MCF 10A (cell line): ENCODE measurements around the gene TMEM151B. TPM values are rescaled to one million over a fixed set of nuclear protein-coding genes. Genes with fewer than 3 reads are reported as not detected.

Source experiments
- BruUV-seq: library from RNA; stranded (reverse); fragments of 400-500 nt; replicated peaks from 2 replicates; lab custom pipeline; 2021; lab: Mats Ljungman, UMichigan
- CTCF ChIA-PET: fragments of 300-600 bp; sonication (Branson Sonifier 250); formaldehyde crosslinking; extraction: SDS; loops from one replicate; lab custom pipeline; 2021; ENCODE audit warnings: antibody characterized with exemption, inconsistent platforms; lab: Yijun Ruan, JAX
- POLR2A ChIA-PET: fragments of 300-600, 350-650 bp; sonication (Branson Sonifier 250); formaldehyde crosslinking; extraction: SDS; loops from one replicate; lab custom pipeline; 2020; ENCODE audit warnings: antibody characterized with exemption, inconsistent platforms; lab: Yijun Ruan, JAX
- DNase-seq: peaks from one replicate; pipeline ENCODE4 v3.0.0-alpha.2; 2018; ENCODE audit not compliant: unreplicated experiment
- H3K27ac Mint-ChIP-seq: one replicate; pipeline ENCODE4 v1.8.0; 2022; ENCODE audit warnings: mild to moderate bottlenecking, low read depth, mixed read lengths; ENCODE audit not compliant: unreplicated experiment
- H3K27me3 Mint-ChIP-seq: one replicate; pipeline ENCODE4 v1.8.0; 2022; ENCODE audit warnings: mixed read lengths; ENCODE audit not compliant: insufficient read depth, unreplicated experiment
- H3K36me3 Mint-ChIP-seq: one replicate; pipeline ENCODE4 v1.8.0; 2022; ENCODE audit warnings: mild to moderate bottlenecking, moderate library complexity, mixed read lengths; ENCODE audit not compliant: insufficient read depth, unreplicated experiment
- H3K4me1 Mint-ChIP-seq: one replicate; pipeline ENCODE4 v1.8.0; 2022; ENCODE audit warnings: mixed read lengths; ENCODE audit not compliant: insufficient read depth, unreplicated experiment
- H3K4me3 Mint-ChIP-seq: one replicate; pipeline ENCODE4 v1.8.0; 2022; ENCODE audit warnings: mild to moderate bottlenecking, moderate library complexity, mixed read lengths; ENCODE audit not compliant: unreplicated experiment
- H3K9me3 Mint-ChIP-seq: one replicate; pipeline ENCODE4 v1.8.0; 2022; ENCODE audit warnings: mixed read lengths; ENCODE audit not compliant: unreplicated experiment
- CTCF ChIP-seq: fragments of 200-600 bp; IDR thresholded peaks from one replicate; pipeline ENCODE4 v1.8.0; 2022; ENCODE audit warnings: antibody characterized with exemption, mild to moderate bottlenecking; ENCODE audit not compliant: unreplicated experiment
- intact Hi-C: fragments of 100-400 bp; cut with micrococcal nuclease; formaldehyde crosslinking; loops from 2 replicates; pipeline ENCODE4 v1.14.1; 2022
- total RNA-seq: library from RNA; stranded (reverse); gene quantifications from 2 replicates; pipeline ENCODE4 v1.2.3, GENCODE V29; 2022

The TMEM151B gene
- total RNA-seq, 1 experiment from 2014 or later = not detected

DNA sequence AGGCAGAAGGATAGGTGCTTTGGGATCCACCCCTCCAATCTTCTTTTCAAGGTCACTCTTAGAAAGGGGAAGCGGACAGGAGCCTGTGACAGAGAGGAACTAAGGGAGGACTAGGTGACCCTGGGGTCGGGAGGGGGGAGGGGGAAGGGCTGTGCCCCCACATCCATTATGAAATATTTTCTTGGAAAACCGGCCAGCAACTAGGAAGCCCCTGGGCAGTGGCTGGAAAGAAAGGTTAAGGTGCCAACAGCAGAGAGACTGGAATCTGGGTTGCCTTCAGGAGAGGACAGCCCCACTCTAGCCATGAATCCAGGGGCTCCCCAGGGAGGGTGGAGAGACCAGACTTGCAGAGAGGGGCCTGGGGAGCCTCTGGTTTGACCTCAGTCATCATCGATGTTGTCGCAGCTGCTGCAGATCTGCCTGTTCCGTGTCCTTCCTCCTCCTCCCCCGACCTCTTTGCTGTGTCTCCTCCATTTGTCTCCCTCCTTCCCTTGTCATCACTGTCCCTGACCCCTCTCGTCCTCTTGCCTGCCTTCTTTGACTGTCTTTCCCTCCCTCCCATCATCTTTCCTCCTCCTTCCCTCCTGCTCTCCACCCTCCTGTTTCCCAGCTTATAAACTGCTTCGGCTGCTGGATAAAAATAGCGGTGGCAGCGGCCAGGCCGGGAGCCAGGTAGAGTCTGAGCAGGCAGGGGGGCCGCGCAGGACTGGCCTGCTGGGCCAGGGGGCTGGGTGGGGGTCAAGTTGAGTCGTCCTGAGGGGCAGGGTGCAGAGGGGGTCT is 43.7 kb upstream of the TMEM151B start:
- ChIA-PET CTCF (interaction anchor here (0.6 to 6.0 kb wide), 8 partner anchors 9 to 59 kb away, joined by 3 to 52 read pairs (median 8); partner anchors contain the start of gene SLC35B2), POLR2A (interaction anchor here (1.0 to 1.5 kb wide), 2 partner anchors 18 to 30 kb away, joined by 4 read pairs; no protein-coding TSS in a partner anchor)
- H3K36me3 Mint-ChIP-seq = no peaks in the 10 kb centered on the region
- no peak for DNase-seq
- no TSS peak for BruUV-seq
- H3K4me1 Mint-ChIP-seq = peaks cover 48% of the 10 kb centered on the region
- H3K4me3 Mint-ChIP-seq = no peak overlapping the region
- TF ChIP-seq CTCF = no peak
- intact Hi-C loops = no loop called here
- H3K27ac Mint-ChIP-seq = peak overlapping the region; percentile 35
- H3K9me3 Mint-ChIP-seq = no peaks in the 10 kb centered on the region
- H3K27me3 Mint-ChIP-seq = no peaks in the 10 kb centered on the region

GRCh38 chr6:44227148-44227793 is 43.0 kb upstream of the TMEM151B start:
- no peak for TF ChIP-seq CTCF
- CTCF ChIA-PET = interaction anchor here (0.5 to 2.6 kb wide), 10 partner anchors 8 to 249 kb away, joined by 3 to 9 read pairs (median 3); partner anchors contain the start of gene SLC35B2
- no peaks in the 10 kb centered on the region for H3K9me3 Mint-ChIP-seq
- intact Hi-C loops = no loop called here
- no peak overlapping the region for H3K4me3 Mint-ChIP-seq
- peaks cover 42% of the 10 kb centered on the region for H3K4me1 Mint-ChIP-seq
- no TSS peak for BruUV-seq
- peak overlapping the region; percentile 35 for H3K27ac Mint-ChIP-seq
- no peak for DNase-seq
- no peaks in the 10 kb centered on the region for H3K27me3 Mint-ChIP-seq
- H3K36me3 Mint-ChIP-seq = no peaks in the 10 kb centered on the region
- POLR2A ChIA-PET = interaction anchor here (0.6 to 1.5 kb wide), 3 partner anchors 18 to 41 kb away, joined by 3 to 4 read pairs (median 4); no protein-coding TSS in a partner anchor

DNA sequence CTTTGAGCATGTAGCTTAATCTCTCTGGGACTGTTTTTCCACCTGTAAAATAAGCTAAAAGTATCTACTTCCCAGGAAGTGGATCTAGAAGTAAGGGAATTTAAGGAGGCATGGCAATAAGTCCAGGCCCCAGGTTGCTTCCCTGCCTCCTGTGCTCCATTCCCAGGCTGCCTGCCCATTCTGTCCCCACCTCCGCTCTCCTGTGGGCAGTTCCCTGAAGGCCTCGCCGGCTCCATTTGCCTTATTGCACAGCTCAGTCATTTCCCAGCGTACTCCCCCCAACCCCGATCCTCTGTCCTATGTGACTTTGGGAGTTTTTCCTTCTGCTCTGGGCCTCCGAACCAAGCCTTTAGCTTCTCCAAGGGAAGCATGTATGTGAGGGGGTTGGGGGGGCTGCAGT is 42.2 kb upstream of the TMEM151B start:
- POLR2A ChIA-PET = interaction anchor here (0.6 to 1.5 kb wide), 2 partner anchors 17 to 42 kb away, joined by 3 to 4 read pairs; no protein-coding TSS in a partner anchor
- H3K4me1 Mint-ChIP-seq = peaks cover 37% of the 10 kb centered on the region
- BruUV-seq = no TSS peak
- DNase-seq = no peak
- CTCF ChIA-PET = interaction anchor here (0.6 to 1.6 kb wide), 7 partner anchors 8 to 150 kb away, joined by 3 to 9 read pairs (median 4); partner anchors contain the start of gene SLC35B2
- no peak for TF ChIP-seq CTCF
- no peak overlapping the region for H3K4me3 Mint-ChIP-seq
- intact Hi-C loops = no loop called here
- no peaks in the 10 kb centered on the region for H3K27me3 Mint-ChIP-seq
- no peak overlapping the region for H3K27ac Mint-ChIP-seq
- no peaks in the 10 kb centered on the region for H3K9me3 Mint-ChIP-seq
- no peaks in the 10 kb centered on the region for H3K36me3 Mint-ChIP-seq

- no peak overlapping the region for H3K27ac Mint-ChIP-seq
- no peak for TF ChIP-seq CTCF
- BruUV-seq = no TSS peak
- no peaks in the 10 kb centered on the region for H3K27me3 Mint-ChIP-seq
- no peak overlapping the region for H3K4me3 Mint-ChIP-seq
- H3K9me3 Mint-ChIP-seq = no peaks in the 10 kb centered on the region
- intact Hi-C loops = no loop called here
- POLR2A ChIA-PET = no interaction called here
- CTCF ChIA-PET = interaction anchor here (0.6 to 1.6 kb wide), 6 partner anchors 9 to 149 kb away, joined by 3 to 7 read pairs (median 4); partner anchors contain the start of gene SLC35B2
- no peak for DNase-seq
- H3K36me3 Mint-ChIP-seq = no peaks in the 10 kb centered on the region
- peaks cover 35% of the 10 kb centered on the region for H3K4me1 Mint-ChIP-seq
Measured at GRCh38 chr6:44228433-44228832, 41.8 kb upstream of the TMEM151B start.
